Activated naive CD8-positive, alpha-beta T cell treated with anti-CD3 and anti-CD28 coated beads, Interleukin-2, amount 10 ng/mL, durations not matched to agents 7 days and 5 days (primary cell): ENCODE results near the gene CHKB. TPM values are rescaled to one million over a fixed set of nuclear protein-coding genes. Genes with fewer than 3 reads are reported as not detected.
A peak's percentile ranks its signal among the peaks of the same experiment; 100 is the strongest.
"Not testable (repeated sequence)": the region's sequence is repeated elsewhere in the genome, so short reads cannot be mapped to it uniquely, and the experiment has no call there.

Source experiments
- ATAC-seq: fragments of 150-1000 bp; cut with Tn5 transposase; one replicate; pipeline ENCODE4 v1.10.0; 2021; ENCODE audit warnings: low read depth, moderate library complexity
- POLR2A ChIA-PET: fragments of 350-600 bp; sonication (Branson Sonifier 250); formaldehyde crosslinking; loops from one replicate; lab custom pipeline; 2021; ENCODE audit warnings: antibody characterized with exemption; lab: Charles Lee
- DNase-seq: peaks from one replicate; pipeline ENCODE4 v3.0.0; 2021
- H3K27ac Mint-ChIP-seq: one replicate; pipeline ENCODE4 v1.8.0; 2022; ENCODE audit warnings: mild to moderate bottlenecking, mixed read lengths
- H3K27me3 Mint-ChIP-seq: one replicate; pipeline ENCODE4 v1.8.0; 2022; ENCODE audit warnings: mild to moderate bottlenecking, moderate library complexity, mixed read lengths
- H3K36me3 Mint-ChIP-seq: one replicate; pipeline ENCODE4 v1.8.0; 2021; ENCODE audit warnings: mild to moderate bottlenecking, mixed read lengths
- H3K4me1 Mint-ChIP-seq: one replicate; pipeline ENCODE4 v1.8.0; 2021; ENCODE audit warnings: mixed read lengths
- H3K4me3 Mint-ChIP-seq: one replicate; pipeline ENCODE4 v1.8.0; 2022; ENCODE audit warnings: mild to moderate bottlenecking, moderate library complexity, mixed read lengths
- H3K9me3 Mint-ChIP-seq: one replicate; pipeline ENCODE4 v1.8.0; 2021; ENCODE audit warnings: mixed read lengths
- total RNA-seq, 2 experiments: library from RNA; stranded (reverse); gene quantifications; one replicate each; pipeline ENCODE4 v1.2.3, GENCODE V29; 2021

CHKB gene
- total RNA-seq, 2 experiments from 2014 or later = 132 to 137 TPM

GRCh38 chr22:50622723-50623327, 40.2 kb upstream of the CHKB start:
- Mint-ChIP-seq H3K4me1 (peaks cover 46% of the 10 kb centered on the region), H3K36me3 (peaks cover 3% of the 10 kb centered on the region), H3K27ac (peak overlapping the region; percentile 99), H3K4me3 (peak overlapping the region; percentile 84), H3K9me3 (no peaks in the 10 kb centered on the region), H3K27me3 (no peaks in the 10 kb centered on the region)
- no peak for ATAC-seq
- no peak for DNase-seq
- POLR2A ChIA-PET = interaction anchor here (0.6 to 6.1 kb wide), 4 partner anchors 47 to 154 kb away, joined by 4 to 247 read pairs (median 47); partner anchors contain the start of genes KLHDC7B, SCO2 and TYMP

- ATAC-seq (peak; percentile 4), DNase-seq (peak; percentile 73)
- Mint-ChIP-seq H3K36me3 (peaks cover 3% of the 10 kb centered on the region), H3K4me3 (peak overlapping the region; percentile 84), H3K9me3 (no peaks in the 10 kb centered on the region), H3K4me1 (peaks cover 46% of the 10 kb centered on the region), H3K27me3 (no peaks in the 10 kb centered on the region), H3K27ac (peak overlapping the region; percentile 99)
- POLR2A ChIA-PET = interaction anchor here (1.0 to 6.1 kb wide), 13 partner anchors 8 to 371 kb away, joined by 3 to 247 read pairs (median 21); partner anchors contain the start of genes CHKB, HDAC10, KLHDC7B and LMF2
These were observed 39.5 kb upstream of the CHKB start for GRCh38 chr22:50621948-50622722.

- peaks cover 3% of the 10 kb centered on the region for H3K36me3 Mint-ChIP-seq
- POLR2A ChIA-PET = interaction anchor here (0.6 to 6.1 kb wide), 27 partner anchors 9 to 431 kb away, joined by 3 to 247 read pairs (median 5); partner anchors contain the start of genes CHKB, HDAC10, KLHDC7B and LMF2
- peaks cover 43% of the 10 kb centered on the region for H3K4me1 Mint-ChIP-seq
- H3K27ac Mint-ChIP-seq = peak overlapping the region; percentile 99
- peak overlapping the region; percentile 84 for H3K4me3 Mint-ChIP-seq
- DNase-seq (peak; percentile 70), ATAC-seq (peak; percentile 73)
- H3K27me3 Mint-ChIP-seq = no peaks in the 10 kb centered on the region
- H3K9me3 Mint-ChIP-seq = no peaks in the 10 kb centered on the region
These were observed 38.8 kb upstream of the CHKB start for GRCh38 chr22:50621356-50621880.

GRCh38 chr22:50620593-50621355, 38.1 kb upstream of the CHKB start:
- Mint-ChIP-seq H3K4me1 (peaks cover 42% of the 10 kb centered on the region), H3K27ac (peak overlapping the region; percentile 99), H3K36me3 (peaks cover 3% of the 10 kb centered on the region), H3K9me3 (no peaks in the 10 kb centered on the region), H3K27me3 (no peaks in the 10 kb centered on the region), H3K4me3 (peak overlapping the region; percentile 84)
- DNase-seq = peak; percentile 73
- POLR2A ChIA-PET = interaction anchor here (0.6 to 6.1 kb wide), 33 partner anchors 9 to 430 kb away, joined by 3 to 247 read pairs (median 4); partner anchors contain the start of genes CHKB, HDAC10, KLHDC7B and LMF2
- ATAC-seq = peak; percentile 63

- not testable (repeated sequence) for DNase-seq, H3K9me3 Mint-ChIP-seq, H3K4me3 Mint-ChIP-seq, H3K36me3 Mint-ChIP-seq, H3K27ac Mint-ChIP-seq, H3K4me1 Mint-ChIP-seq, ATAC-seq
- peaks cover 19% of the 10 kb centered on the region for H3K27me3 Mint-ChIP-seq
- POLR2A ChIA-PET = interaction anchor here (0.5 to 0.6 kb wide), 2 partner anchors 34 to 132 kb away, joined by 4 read pairs; no protein-coding TSS in a partner anchor
These were observed 31.6 kb upstream of the CHKB start for GRCh38 chr22:50614296-50614695.

GRCh38 chr22:50613291-50613981, 30.8 kb upstream of the CHKB start:
- H3K4me1 Mint-ChIP-seq = peaks cover 7% of the 10 kb centered on the region
- ATAC-seq (no peak), DNase-seq (no peak)
- H3K36me3 Mint-ChIP-seq = no peaks in the 10 kb centered on the region
- POLR2A ChIA-PET = interaction anchor here (1.3 kb wide), 3 partner anchors 13 to 106 kb away, joined by 3 to 4 read pairs (median 4); partner anchors contain the start of genes LMF2, NCAPH2 and SCO2
- no peak overlapping the region for H3K4me3 Mint-ChIP-seq
- H3K9me3 Mint-ChIP-seq = no peaks in the 10 kb centered on the region
- H3K27ac Mint-ChIP-seq = no peak overlapping the region
- peaks cover 19% of the 10 kb centered on the region for H3K27me3 Mint-ChIP-seq

GRCh38 chr22:50612528-50613221, 30.0 kb upstream of the CHKB start:
- H3K27ac Mint-ChIP-seq = no peak overlapping the region
- DNase-seq (no peak), ATAC-seq (no peak)
- H3K36me3 Mint-ChIP-seq = no peaks in the 10 kb centered on the region
- peaks cover 22% of the 10 kb centered on the region for H3K27me3 Mint-ChIP-seq
- H3K9me3 Mint-ChIP-seq = no peaks in the 10 kb centered on the region
- POLR2A ChIA-PET = interaction anchor here (1.3 kb wide), 3 partner anchors 13 to 105 kb away, joined by 3 to 4 read pairs (median 4); partner anchors contain the start of genes LMF2, NCAPH2 and SCO2
- H3K4me1 Mint-ChIP-seq = peaks cover 5% of the 10 kb centered on the region
- no peak overlapping the region for H3K4me3 Mint-ChIP-seq

- Mint-ChIP-seq H3K27ac (no peak overlapping the region), H3K4me1 (peaks cover 5% of the 10 kb centered on the region), H3K36me3 (no peaks in the 10 kb centered on the region), H3K4me3 (no peak overlapping the region), H3K9me3 (no peaks in the 10 kb centered on the region), H3K27me3 (peaks cover 24% of the 10 kb centered on the region)
- ATAC-seq (no peak), DNase-seq (no peak)
- POLR2A ChIA-PET = interaction anchor here (1.3 kb wide), 2 partner anchors 12 to 104 kb away, joined by 3 to 4 read pairs; partner anchors contain the start of genes LMF2 and NCAPH2
These were observed 29.5 kb upstream of the CHKB start for GRCh38 chr22:50612168-50612527.

- POLR2A ChIA-PET = no interaction called here
- peaks cover 25% of the 10 kb centered on the region for H3K27me3 Mint-ChIP-seq
- H3K4me1 Mint-ChIP-seq = peaks cover 5% of the 10 kb centered on the region
- no peaks in the 10 kb centered on the region for H3K36me3 Mint-ChIP-seq
- no peak overlapping the region for H3K4me3 Mint-ChIP-seq
- H3K9me3 Mint-ChIP-seq = no peaks in the 10 kb centered on the region
- DNase-seq (no peak), ATAC-seq (no peak)
- no peak overlapping the region for H3K27ac Mint-ChIP-seq
These were observed 28.9 kb upstream of the CHKB start for GRCh38 chr22:50611341-50612060.

- Mint-ChIP-seq H3K9me3 (no peaks in the 10 kb centered on the region), H3K36me3 (no peaks in the 10 kb centered on the region), H3K4me1 (peaks cover 5% of the 10 kb centered on the region), H3K27me3 (peaks cover 29% of the 10 kb centered on the region), H3K4me3 (no peak overlapping the region), H3K27ac (no peak overlapping the region)
- POLR2A ChIA-PET = no interaction called here
- ATAC-seq (no peak), DNase-seq (no peak)
These were observed 27.9 kb upstream of the CHKB start for GRCh38 chr22:50610581-50610980.

- no peaks in the 10 kb centered on the region for H3K36me3 Mint-ChIP-seq
- H3K27ac Mint-ChIP-seq = no peak overlapping the region
- H3K4me1 Mint-ChIP-seq = peaks cover 5% of the 10 kb centered on the region
- H3K4me3 Mint-ChIP-seq = no peak overlapping the region
- ATAC-seq (no peak), DNase-seq (no peak)
- no peaks in the 10 kb centered on the region for H3K9me3 Mint-ChIP-seq
- POLR2A ChIA-PET = no interaction called here
- H3K27me3 Mint-ChIP-seq = peaks cover 31% of the 10 kb centered on the region
These were observed 27.4 kb upstream of the CHKB start for GRCh38 chr22:50610041-50610451.
